Measurements from ENCODE around the gene ZNF316. TPM values are rescaled to one million over a fixed set of nuclear protein-coding genes. Genes with fewer than 3 reads are reported as not detected.

The ZNF316 gene
- total RNA-seq, 3 donors from 2014 or later, result 10.2 to 21.4 (median 21.3) TPM

GRCh38 chr7:6647541-6647940, 10.4 kb downstream of the ZNF316 start:
- no peaks in the 10 kb centered on the region for H3K27me3 ChIP-seq
- intact Hi-C loops (cut with DNase I; ENCODE audit: low total_unique reads), result no loop called here
- peaks cover 4 to 12% of the 10 kb centered on the region in 2 donors for H3K9me3 ChIP-seq
- no peak overlapping the region for H3K27ac ChIP-seq
- H3K4me1 ChIP-seq, result no peaks in the 10 kb centered on the region
- no peak overlapping the region for H3K4me3 ChIP-seq
- no peak for TF ChIP-seq CTCF (IDR thresholded peaks at IDR 0.05)
- no peak for TF ChIP-seq POLR2AphosphoS5 (IDR thresholded peaks at IDR 0.05)
- no peak for TF ChIP-seq POLR2A (IDR thresholded peaks at IDR 0.05)
- H3K36me3 ChIP-seq, result peaks cover 3% of the 10 kb centered on the region
- DNase-seq (ENCODE audit: low spot score in 2 of 2), result no peak

- intact Hi-C loops (cut with DNase I; ENCODE audit: low total_unique reads), result no loop called here
- no peak overlapping the region for H3K4me3 ChIP-seq
- peaks cover 9% of the 10 kb centered on the region for H3K36me3 ChIP-seq
- no peak overlapping the region for H3K27ac ChIP-seq
- no peaks in the 10 kb centered on the region for H3K4me1 ChIP-seq
- H3K9me3 ChIP-seq, result peaks cover 6 to 15% of the 10 kb centered on the region in 2 donors
- TF ChIP-seq CTCF (IDR thresholded peaks at IDR 0.05) (no peak), POLR2A (IDR thresholded peaks at IDR 0.05) (no peak), POLR2AphosphoS5 (IDR thresholded peaks at IDR 0.05) (no peak)
- no peak for DNase-seq (ENCODE audit: low spot score in 2 of 2)
- H3K27me3 ChIP-seq, result no peaks in the 10 kb centered on the region
Observed at GRCh38 chr7:6648066-6648814, 11.1 kb downstream of the ZNF316 start.

- H3K36me3 ChIP-seq, result peaks cover 10% of the 10 kb centered on the region
- H3K4me3 ChIP-seq, result no peak overlapping the region
- DNase-seq (ENCODE audit: low spot score in 2 of 2), result no peak
- H3K4me1 ChIP-seq, result no peaks in the 10 kb centered on the region
- no peaks in the 10 kb centered on the region for H3K27me3 ChIP-seq
- no peak for TF ChIP-seq POLR2A (IDR thresholded peaks at IDR 0.05)
- no peak for TF ChIP-seq POLR2AphosphoS5 (IDR thresholded peaks at IDR 0.05)
- no peak for TF ChIP-seq CTCF (IDR thresholded peaks at IDR 0.05)
- intact Hi-C loops (cut with DNase I; ENCODE audit: low total_unique reads), result no loop called here
- H3K9me3 ChIP-seq, result peaks cover 6 to 15% of the 10 kb centered on the region in 2 donors
- no peak overlapping the region for H3K27ac ChIP-seq
Observed at GRCh38 chr7:6648815-6649104, 11.6 kb downstream of the ZNF316 start.

GRCh38 chr7:6649241-6649961, 12.3 kb downstream of the ZNF316 start:
- Histone ChIP-seq H3K27ac (no peak overlapping the region), H3K4me3 (no peak overlapping the region), H3K27me3 (no peaks in the 10 kb centered on the region), H3K36me3 (peaks cover 17% of the 10 kb centered on the region), H3K4me1 (no peaks in the 10 kb centered on the region), H3K9me3 (peaks cover 6 to 15% of the 10 kb centered on the region in 2 donors)
- intact Hi-C loops (cut with DNase I; ENCODE audit: low total_unique reads), result no loop called here
- DNase-seq (ENCODE audit: low spot score in 2 of 2), result no peak
- TF ChIP-seq CTCF (IDR thresholded peaks at IDR 0.05) (no peak), POLR2A (IDR thresholded peaks at IDR 0.05) (no peak), POLR2AphosphoS5 (IDR thresholded peaks at IDR 0.05) (no peak)

GRCh38 chr7:6650086-6650485, 13.0 kb downstream of the ZNF316 start:
- Histone ChIP-seq H3K36me3 (peaks cover 22% of the 10 kb centered on the region), H3K4me1 (no peaks in the 10 kb centered on the region), H3K9me3 (peaks cover 6 to 15% of the 10 kb centered on the region in 2 donors), H3K27me3 (no peaks in the 10 kb centered on the region), H3K27ac (no peak overlapping the region), H3K4me3 (no peak overlapping the region)
- intact Hi-C loops (cut with DNase I; ENCODE audit: low total_unique reads), result loop anchor here (2.0 kb wide), 1 partner anchor 37 kb away; no protein-coding TSS in a partner anchor
- DNase-seq (ENCODE audit: low spot score in 2 of 2), result peak in 1 of 2 donors; percentile 14
- no peak for TF ChIP-seq CTCF (IDR thresholded peaks at IDR 0.05)
- TF ChIP-seq POLR2A (IDR thresholded peaks at IDR 0.05), result no peak
- TF ChIP-seq POLR2AphosphoS5 (IDR thresholded peaks at IDR 0.05), result no peak
